Measurements from ENCODE around the gene NAV1. TPM values are rescaled to one million over a fixed set of nuclear protein-coding genes. Genes with fewer than 3 reads are reported as not detected.

NAV1 gene
- total and polyA plus RNA-seq, 2 of the 8 experiments (the other 6 are each of a cell fraction or from before 2014, with no cell fraction given), result 9.9 to 42.7 TPM

DNA sequence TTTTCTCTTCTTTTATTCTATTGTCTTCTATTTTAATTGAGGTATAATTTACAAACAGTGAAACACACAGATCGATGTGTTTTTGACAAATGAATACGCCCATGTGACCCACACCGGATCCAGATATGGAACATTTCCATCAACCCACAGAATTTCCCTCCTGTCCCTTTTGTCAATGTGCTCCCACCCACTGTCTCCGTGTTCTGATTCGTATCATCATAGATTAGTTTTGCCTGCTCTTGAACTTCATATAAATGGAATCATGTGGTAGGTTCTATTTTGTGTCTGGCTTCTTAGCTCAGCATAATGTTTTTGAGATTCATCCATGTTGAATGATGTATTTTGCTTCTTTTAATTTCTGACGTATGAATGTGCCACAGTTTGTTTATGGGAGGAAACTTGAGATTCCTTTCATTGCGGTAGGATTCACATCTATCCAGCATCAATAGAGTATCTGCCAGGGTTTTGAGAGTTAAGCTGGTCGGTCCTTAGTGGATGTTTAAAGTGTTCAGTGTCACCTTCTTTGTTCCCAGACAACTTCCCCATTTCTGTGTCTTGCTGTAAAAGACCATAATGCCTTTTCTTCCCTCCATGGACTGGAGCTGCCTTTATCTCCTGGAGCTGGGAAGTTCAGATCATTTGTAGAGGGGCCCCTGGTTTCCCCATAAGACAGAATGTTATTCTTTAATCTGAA lies 14.7 kb downstream of the NAV1 start:
- H4K5ac ChIP-seq (ENCODE audit: insufficient read length, low read depth, low read length), result no peak overlapping the region
- H3K9me3 ChIP-seq (ENCODE audit: insufficient read depth in 2 of 2, low read depth in 1 of 2, low read length in 1 of 2), result no peaks in the 10 kb centered on the region
- H2AFZ ChIP-seq (ENCODE audit: low read length), result no peak overlapping the region
- no peak overlapping the region for H3K4ac ChIP-seq (replicated peaks; ENCODE audit: insufficient read length, low read depth, low read length)
- H2BK15ac ChIP-seq (ENCODE audit: low read length), result no peak overlapping the region
- H3K4me3 ChIP-seq (ENCODE audit: extremely low read depth in 1 of 4, insufficient read depth in 2 of 4, low read depth in 3 of 4, low read length in 4 of 4), result no peak overlapping the region
- no peaks in the 10 kb centered on the region for H3K79me2 ChIP-seq (ENCODE audit: control insufficient read depth in 1 of 2, insufficient read depth in 2 of 2, low read length in 2 of 2)
- POLR2A ChIA-PET (ENCODE audit: partially characterized antibody), result no interaction called here
- no peaks in the 10 kb centered on the region; the same call in 1 of the 2 replicates for H3K23me2 ChIP-seq (ENCODE audit: low read depth, low read length)
- CTCF ChIA-PET (ENCODE audit: partially characterized antibody), result interaction anchor here (1.1 to 22.6 kb wide), 6 partner anchors 11 to 239 kb away, joined by 3 to 499 read pairs (median 6); no protein-coding TSS in a partner anchor
- WGBS, 2 experiments (ENCODE audit: extremely low coverage in 1 of 2, insufficient coverage in 1 of 2, insufficient read length in 1 of 2, insufficient replicate concordance in 2 of 2, low coverage in 1 of 2, low lambda C conversion rate in 2 of 2, missing lambda C conversion rate in 1 of 2), result 80% methylated on average over 8 of the region's 8 CpGs; no CpG with 5 or more reads in 1 of the 2 experiments
- H3K4me1 ChIP-seq (replicated peaks in 1 of 4; ENCODE audit: control insufficient read depth in 3 of 4, insufficient read depth in 4 of 4, low read length in 3 of 4), result peaks cover 0 to 6% (median 2%) of the 10 kb centered on the region in 4 experiments; a peak in 3 of 7 replicates
- no peak overlapping the region for H2AK5ac ChIP-seq (ENCODE audit: low read depth, low read length)
- no peaks in the 10 kb centered on the region for H3K27me3 ChIP-seq (replicated peaks in 1 of 4; ENCODE audit: control insufficient read depth in 3 of 4, extremely low read depth in 1 of 4, insufficient read depth in 3 of 4, low read length in 3 of 4)
- no peak overlapping the region for H3K9ac ChIP-seq (replicated peaks in 1 of 4; ENCODE audit: extremely low read depth in 1 of 4, low read depth in 3 of 4, low read length in 3 of 4)
- H2BK5ac ChIP-seq (ENCODE audit: low read depth, low read length), result no peak overlapping the region
- H4K91ac ChIP-seq (replicated peaks; ENCODE audit: insufficient read length, low read length), result no peak overlapping the region
- no peak overlapping the region for H3K14ac ChIP-seq (ENCODE audit: insufficient read length)
- H4K20me1 ChIP-seq (replicated peaks in 1 of 2; ENCODE audit: control insufficient read depth in 1 of 2, insufficient read depth in 2 of 2, low read length in 2 of 2), result no peaks in the 10 kb centered on the region
- no peaks in the 10 kb centered on the region for H3K79me1 ChIP-seq (ENCODE audit: low read depth, low read length)
- FAIRE-seq (no peak), DNase-seq (ENCODE audit: low read depth in 1 of 2, low spot score in 2 of 2) (no peak)
- H3K23ac ChIP-seq (ENCODE audit: insufficient read length), result no peak overlapping the region
- H3K36me3 ChIP-seq (ENCODE audit: control insufficient read depth in 2 of 4, insufficient read depth in 4 of 4, low read length in 3 of 4), result no peaks in the 10 kb centered on the region
- H2BK12ac ChIP-seq (ENCODE audit: low read depth, low read length), result no peak overlapping the region
- no peak overlapping the region for H2BK20ac ChIP-seq (ENCODE audit: low read length)
- no peak overlapping the region for H3K18ac ChIP-seq (ENCODE audit: extremely low read depth, low read length)
- H2BK120ac ChIP-seq (replicated peaks; ENCODE audit: low read depth, low read length), result no peak overlapping the region
- no peak overlapping the region for H4K8ac ChIP-seq (ENCODE audit: extremely low read depth, insufficient read depth, low read length)
- H3K27ac ChIP-seq (ENCODE audit: low read depth, low read length), result no peak overlapping the region
- no peak overlapping the region for H3K4me2 ChIP-seq (ENCODE audit: insufficient read depth in 1 of 2, low read depth in 2 of 2, low read length in 2 of 2)
- H3K56ac ChIP-seq (replicated peaks; ENCODE audit: insufficient read length, low read depth, low read length), result no peak overlapping the region
- no peak for TF ChIP-seq CTBP2 (IDR thresholded peaks at IDR 0.05; ENCODE audit: borderline replicate concordance, insufficient read depth, insufficient read length, low read length)
- no peak for TF ChIP-seq TAF7 (optimal IDR thresholded peaks at IDR 0.05; ENCODE audit: borderline replicate concordance, low read depth, low read length)
- TF ChIP-seq SP2 (IDR thresholded peaks at IDR 0.05; ENCODE audit: low read length), result no peak
- TF ChIP-seq, protein P1, sequence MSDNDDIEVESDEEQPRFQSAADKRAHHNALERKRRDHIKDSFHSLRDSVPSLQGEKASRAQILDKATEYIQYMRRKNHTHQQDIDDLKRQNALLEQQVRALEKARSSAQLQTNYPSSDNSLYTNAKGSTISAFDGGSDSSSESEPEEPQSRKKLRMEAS (IDR thresholded peaks at IDR 0.05), result no peak
- TF ChIP-seq TAF1 (IDR thresholded peaks at IDR 0.05; ENCODE audit: low read depth, low read length), result no peak
- no peak for TF ChIP-seq SAP30 (IDR thresholded peaks at IDR 0.05; ENCODE audit: insufficient read depth, insufficient replicate concordance, low read length)
- no peak for TF ChIP-seq POU5F1 (IDR thresholded peaks at IDR 0.05; ENCODE audit: low read depth, low read length)
- TF ChIP-seq RFX5 (IDR thresholded peaks at IDR 0.05; ENCODE audit: borderline replicate concordance, low read depth, low read length), result no peak
- TF ChIP-seq GTF2F1 (IDR thresholded peaks at IDR 0.05; ENCODE audit: borderline replicate concordance, low read depth, low read length), result no peak
- TF ChIP-seq KDM5A (IDR thresholded peaks at IDR 0.05; ENCODE audit: low read length), result no peak
- no peak for TF ChIP-seq EGR1 (IDR thresholded peaks at IDR 0.05; ENCODE audit: borderline replicate concordance, low read depth, low read length)
- no peak for TF ChIP-seq SUZ12 (IDR thresholded peaks at IDR 0.05; ENCODE audit: low read length)
- no peak for TF ChIP-seq TBP (IDR thresholded peaks at IDR 0.05; ENCODE audit: low read depth, low read length)

Data from H1 (cell line).